ENCODE data around the gene SPTBN4. TPM values are rescaled to one million over a fixed set of nuclear protein-coding genes. Genes with fewer than 3 reads are reported as not detected.

Gene SPTBN4
- 0.14 and 0.17 TPM in 2 replicates for total RNA-seq

- DNase-seq (ENCODE audit: low read depth), result no peak
- no peak for TF ChIP-seq CTCF (conservative IDR thresholded peaks at IDR 0.05; ENCODE audit: low read depth, low read length)
- peak within 1 kb of the TSS; percentile 54 for H3K4me3 ChIP-seq (ENCODE audit: low read depth, low read length)
Observed at GRCh38 chr19:40466985-40467734, at the start of gene SPTBN4. Gene SPTBN4, plus strand, starts transcription at chr19:40467001. Its CDS starts 5,621 bp downstream, at chr19:40472622.

GRCh38 chr19:40417643-40417981, 49.2 kb upstream of the SPTBN4 start:
- DNase-seq (ENCODE audit: low read depth), result no peak
- TF ChIP-seq CTCF (conservative IDR thresholded peaks at IDR 0.05; ENCODE audit: low read depth, low read length), result no peak
- no peak overlapping the region for H3K4me3 ChIP-seq (ENCODE audit: low read depth, low read length)

- TF ChIP-seq CTCF (conservative IDR thresholded peaks at IDR 0.05; ENCODE audit: low read depth, low read length), result no peak
- H3K4me3 ChIP-seq (ENCODE audit: low read depth, low read length), result no peak overlapping the region
- DNase-seq (ENCODE audit: low read depth), result no peak
Observed at GRCh38 chr19:40418040-40418439, 48.8 kb upstream of the SPTBN4 start.

GRCh38 chr19:40419066-40419612, 47.7 kb upstream of the SPTBN4 start:
- no peak for TF ChIP-seq CTCF (conservative IDR thresholded peaks at IDR 0.05; ENCODE audit: low read depth, low read length)
- no peak overlapping the region for H3K4me3 ChIP-seq (ENCODE audit: low read depth, low read length)
- DNase-seq (ENCODE audit: low read depth), result no peak

- no peak for TF ChIP-seq CTCF (conservative IDR thresholded peaks at IDR 0.05; ENCODE audit: low read depth, low read length)
- DNase-seq (ENCODE audit: low read depth), result no peak
- H3K4me3 ChIP-seq (ENCODE audit: low read depth, low read length), result no peak overlapping the region
Observed at GRCh38 chr19:40419780-40420179, 47.0 kb upstream of the SPTBN4 start.

GRCh38 chr19:40420451-40420765, 46.4 kb upstream of the SPTBN4 start:
- peak overlapping the region; percentile 66 for H3K4me3 ChIP-seq (ENCODE audit: low read depth, low read length)
- TF ChIP-seq CTCF (conservative IDR thresholded peaks at IDR 0.05; ENCODE audit: low read depth, low read length), result no peak
- no peak for DNase-seq (ENCODE audit: low read depth)

Measured in epithelial cell of proximal tubule (primary cell).